Endothelial cell (in vitro differentiated cells): ENCODE measurements around the gene CTNND2. TPM values are rescaled to one million over a fixed set of nuclear protein-coding genes. Genes with fewer than 3 reads are reported as not detected.

Source experiments
- DNase-seq: peaks from one replicate; pipeline ENCODE4 v3.0.0; 2021; ENCODE audit warnings: low spot score
- H3K27ac Mint-ChIP-seq: one replicate; pipeline ENCODE4 v1.8.0; 2021; ENCODE audit warnings: mixed read lengths, inconsistent platforms; ENCODE audit not compliant: unreplicated experiment
- H3K27me3 Mint-ChIP-seq: one replicate; pipeline ENCODE4 v1.8.0; 2021; ENCODE audit warnings: mild to moderate bottlenecking, moderate library complexity, mixed read lengths, inconsistent platforms; ENCODE audit not compliant: unreplicated experiment
- H3K36me3 Mint-ChIP-seq: one replicate; pipeline ENCODE4 v1.8.0; 2021; ENCODE audit warnings: mild to moderate bottlenecking, low read depth, mixed read lengths, inconsistent platforms; ENCODE audit not compliant: unreplicated experiment
- H3K4me1 Mint-ChIP-seq: one replicate; pipeline ENCODE4 v1.8.0; 2021; ENCODE audit warnings: mild to moderate bottlenecking, mixed read lengths, inconsistent platforms; ENCODE audit not compliant: unreplicated experiment
- H3K4me3 Mint-ChIP-seq: one replicate; pipeline ENCODE4 v1.8.0; 2021; ENCODE audit warnings: mild to moderate bottlenecking, mixed read lengths, inconsistent platforms; ENCODE audit not compliant: unreplicated experiment
- H3K9me3 Mint-ChIP-seq: one replicate; pipeline ENCODE4 v1.8.0; 2021; ENCODE audit warnings: mixed read lengths, inconsistent platforms; ENCODE audit not compliant: unreplicated experiment
- CTCF ChIP-seq: fragments of 200-600 bp; sonication (generic); IDR thresholded peaks from one replicate; pipeline ENCODE4 v1.5.0; 2021; ENCODE audit warnings: antibody characterized with exemption; ENCODE audit not compliant: unreplicated experiment
- total RNA-seq: library from RNA; stranded (reverse); fragmentation: NEBNext Ultra II Directional; extraction: Animal tissue kit (Norgen Biotek cat#: 25700); gene quantifications from one replicate; pipeline ENCODE4 v1.2.1, GENCODE V29; 2021; ENCODE audit not compliant: unreplicated experiment

The CTNND2 gene
- total RNA-seq, 1 donor from 2014 or later = 3.6 TPM

- Mint-ChIP-seq H3K36me3 (no peaks in the 10 kb centered on the region), H3K9me3 (no peaks in the 10 kb centered on the region), H3K4me3 (no peak overlapping the region), H3K27me3 (peaks cover 3% of the 10 kb centered on the region), H3K4me1 (peaks cover 8% of the 10 kb centered on the region), H3K27ac (no peak overlapping the region)
- no peak for DNase-seq
- TF ChIP-seq CTCF = no peak
These were observed 929.4 kb downstream of the CTNND2 start for GRCh38 chr5:10974850-10975249.

DNA sequence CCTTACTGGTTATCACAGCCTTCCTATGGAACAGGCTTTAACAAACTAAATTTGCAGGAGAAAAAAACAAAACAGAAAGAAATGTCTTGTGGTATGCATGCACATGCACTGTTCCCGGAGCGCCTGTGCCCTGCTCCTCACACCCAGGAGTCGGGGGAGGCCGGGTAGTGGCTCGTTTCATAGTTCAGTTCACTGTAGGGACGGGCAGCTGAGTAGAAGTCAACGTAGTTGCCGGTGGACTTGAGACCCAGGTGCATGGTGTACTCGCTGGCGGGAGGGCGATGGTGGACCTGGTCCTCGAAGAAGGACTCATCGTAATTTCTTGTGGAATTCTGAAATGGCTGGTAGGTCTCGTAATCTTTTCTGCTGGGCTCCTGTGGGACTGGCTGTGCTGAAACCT lies 930.9 kb downstream of the CTNND2 start:
- peaks cover 3% of the 10 kb centered on the region for H3K27me3 Mint-ChIP-seq
- H3K4me3 Mint-ChIP-seq = no peak overlapping the region
- no peak for TF ChIP-seq CTCF
- peaks cover 8% of the 10 kb centered on the region for H3K4me1 Mint-ChIP-seq
- no peaks in the 10 kb centered on the region for H3K9me3 Mint-ChIP-seq
- no peak for DNase-seq
- no peak overlapping the region for H3K27ac Mint-ChIP-seq
- H3K36me3 Mint-ChIP-seq = no peaks in the 10 kb centered on the region

DNA sequence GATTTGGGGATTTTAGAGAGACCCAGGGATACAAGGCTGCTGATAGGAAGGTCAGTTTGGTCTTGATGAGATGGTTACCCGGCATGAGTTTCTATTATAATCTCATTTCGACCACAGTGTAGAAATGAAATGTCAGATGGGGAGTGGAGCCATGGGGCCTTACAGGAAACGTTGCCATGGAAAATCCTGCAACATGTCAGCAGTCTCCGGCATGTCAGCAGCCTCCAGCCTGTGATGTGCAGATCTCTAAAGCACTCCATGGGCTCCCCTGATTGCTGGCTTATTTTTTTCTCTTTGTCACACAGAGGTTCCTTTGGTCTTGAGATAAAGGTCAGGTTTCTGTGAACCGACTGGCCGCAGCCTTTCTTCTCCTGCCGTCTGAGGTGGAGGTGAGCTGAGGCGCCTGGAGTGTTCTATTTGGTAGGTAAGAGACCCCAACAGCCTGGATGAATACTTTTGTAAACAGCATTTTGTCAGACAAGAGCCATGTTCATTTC lies 934.5 kb downstream of the CTNND2 start:
- Mint-ChIP-seq H3K27ac (no peak overlapping the region), H3K4me1 (no peaks in the 10 kb centered on the region), H3K4me3 (no peak overlapping the region), H3K9me3 (no peaks in the 10 kb centered on the region), H3K36me3 (no peaks in the 10 kb centered on the region), H3K27me3 (no peaks in the 10 kb centered on the region)
- DNase-seq = no peak
- TF ChIP-seq CTCF = no peak

GRCh38 chr5:10964806-10965205 lies 939.4 kb downstream of the CTNND2 start:
- H3K36me3 Mint-ChIP-seq = peaks cover 2% of the 10 kb centered on the region
- peaks cover 2% of the 10 kb centered on the region for H3K27me3 Mint-ChIP-seq

DNA sequence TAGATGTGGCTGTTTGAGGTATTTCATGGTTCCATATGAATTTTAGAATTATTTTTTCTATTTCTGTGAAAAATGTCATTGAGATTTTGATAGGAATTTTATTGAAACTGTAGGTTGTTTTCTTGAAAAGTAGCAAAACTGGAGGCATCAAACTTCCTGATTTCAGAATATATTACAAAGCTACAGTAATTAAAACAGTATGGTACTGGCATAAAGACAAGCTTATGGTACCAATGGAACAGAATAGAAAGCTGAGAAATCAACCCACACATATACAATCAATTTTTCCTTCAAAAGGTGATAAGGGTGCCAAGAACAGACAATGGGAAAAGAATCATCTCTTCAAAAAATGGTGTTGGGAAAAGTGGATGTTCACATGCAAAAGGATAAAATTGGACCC lies 945.5 kb downstream of the CTNND2 start:
- H3K4me1 Mint-ChIP-seq = no peaks in the 10 kb centered on the region
- H3K27me3 Mint-ChIP-seq = peaks cover 2% of the 10 kb centered on the region
- H3K27ac Mint-ChIP-seq = no peak overlapping the region
- TF ChIP-seq CTCF = no peak
- H3K4me3 Mint-ChIP-seq = no peak overlapping the region
- H3K36me3 Mint-ChIP-seq = peaks cover 3% of the 10 kb centered on the region
- no peak for DNase-seq
- H3K9me3 Mint-ChIP-seq = peaks cover 3% of the 10 kb centered on the region

More at GRCh38 chr5:10964806-10965205, 939.4 kb downstream of the CTNND2 start:
- no peak overlapping the region for H3K27ac Mint-ChIP-seq
- H3K9me3 Mint-ChIP-seq = peaks cover 3% of the 10 kb centered on the region
- H3K4me3 Mint-ChIP-seq = no peak overlapping the region
- no peak for DNase-seq
- H3K4me1 Mint-ChIP-seq = no peaks in the 10 kb centered on the region
- no peak for TF ChIP-seq CTCF
